Vagina (tissue), 2 donors: ENCODE data around the gene BBS7.

ENCODE experiments used
- CTCF ChIP-seq, 3 experiments: fragments of 450-650 bp in 2 of 3; fragments of 200-600 bp in 1 of 3; sonication (generic) in 1 of 3; IDR thresholded peaks; one replicate each; pipeline ENCODE4 v1.5.1; 2017 to 2019; ENCODE audit warnings: antibody characterized with exemption in 3 of 3, mild to moderate bottlenecking in 2 of 3, moderate library complexity in 2 of 3
- POLR2A ChIP-seq, 2 donors: fragments of 450-650 bp; IDR thresholded peaks; one replicate each; pipeline ENCODE4 v1.6.1; 2017; ENCODE audit warnings: antibody characterized with exemption in 2 of 2, mild to moderate bottlenecking in 2 of 2, moderate library complexity in 2 of 2
- POLR2AphosphoS5 ChIP-seq, 2 donors: sonication (generic); formaldehyde crosslinking; IDR thresholded peaks; one replicate each; pipeline ENCODE4 v1.9.0; 2017; ENCODE audit warnings: antibody characterized with exemption in 2 of 2, mild to moderate bottlenecking in 2 of 2, low read depth in 1 of 2; ENCODE audit not compliant: insufficient read depth in 1 of 2

GRCh38 chr4:121776610-121777401 is 93.5 kb downstream of the BBS7 start:
- TF ChIP-seq POLR2A (IDR thresholded peaks at IDR 0.05) (no peak), CTCF (IDR thresholded peaks at IDR 0.05) (no peak), POLR2AphosphoS5 (IDR thresholded peaks at IDR 0.05; ENCODE audit: insufficient read depth in 1 of 2, low read depth in 1 of 2) (no peak)
